ENCODE measurements around the gene TMEM269.

TMEM269 gene

GRCh38 chr1:42742617-42743316, 42.0 kb upstream of the TMEM269 start:
- Histone ChIP-seq H3K4me2 (ENCODE audit: low read length) (no peak overlapping the region), H3K4me3 (ENCODE audit: low read depth, low read length, poor library complexity, severe bottlenecking) (no peak overlapping the region), H3K4me1 (ENCODE audit: insufficient read depth, low read length, severe bottlenecking) (no peaks in the 10 kb centered on the region), H3K27me3 (ENCODE audit: insufficient read depth, low read length) (no peaks in the 10 kb centered on the region), H3K9ac (ENCODE audit: low read length) (no peak overlapping the region), H4K20me1 (ENCODE audit: insufficient read depth, low read length) (no peaks in the 10 kb centered on the region), H3K79me2 (ENCODE audit: insufficient read depth, low read length) (no peaks in the 10 kb centered on the region), H3K9me2 (ENCODE audit: low read depth, low read length) (no peaks in the 10 kb centered on the region), H3F3A (ENCODE audit: insufficient read depth, low read length) (no peaks in the 10 kb centered on the region), H2AFZ (ENCODE audit: low read length) (no peak overlapping the region), H3K27ac (ENCODE audit: low read depth, low read length, poor library complexity, severe bottlenecking) (no peak overlapping the region), H3K36me3 (ENCODE audit: insufficient read depth, low read length) (peaks cover 15% of the 10 kb centered on the region), H3K9me3 (ENCODE audit: low read length) (no peaks in the 10 kb centered on the region)
- TF ChIP-seq EZH2 (IDR thresholded peaks at IDR 0.05; ENCODE audit: borderline replicate concordance, low read length) (no peak), CTCF (IDR thresholded peaks at IDR 0.05; ENCODE audit: low read length) (no peak)

DNA sequence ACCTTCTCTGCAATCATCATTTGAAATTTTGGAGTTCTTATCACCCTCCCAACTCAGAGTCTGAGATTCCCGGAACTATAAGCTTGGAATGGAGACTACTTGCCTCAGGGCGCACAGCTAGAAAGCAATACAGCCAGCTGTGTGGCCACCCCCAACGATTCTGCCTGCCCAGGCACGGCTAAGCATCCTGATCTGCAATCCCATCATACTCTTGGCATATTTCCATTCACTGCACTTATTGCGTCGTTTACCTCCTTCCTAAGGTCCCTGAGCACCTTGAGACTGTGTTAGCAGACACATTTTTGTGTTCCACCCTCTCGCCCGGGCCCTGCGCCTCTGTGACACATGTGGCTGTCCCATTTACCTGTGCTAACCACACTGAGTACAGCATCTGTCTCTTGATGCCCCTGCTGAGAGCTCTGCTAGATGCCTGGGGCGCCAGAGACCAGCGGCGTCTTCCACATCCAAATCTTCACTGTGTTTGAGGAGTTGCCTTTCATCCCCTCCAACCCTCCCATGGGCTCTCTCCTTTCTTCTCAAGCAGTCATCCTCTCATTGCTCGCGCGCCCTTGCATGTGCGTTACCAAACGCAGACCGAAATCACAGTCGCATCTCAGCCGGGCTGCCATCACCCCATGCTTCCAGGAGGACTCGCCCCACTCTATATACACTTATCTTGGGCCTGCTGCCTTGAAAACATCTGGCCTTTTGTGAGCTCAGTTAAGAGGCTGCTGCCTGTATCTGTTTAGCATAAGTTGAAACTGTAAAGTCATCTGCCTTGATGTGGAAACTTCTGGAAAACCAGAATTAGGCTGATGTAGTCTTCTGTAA, 41.3 kb upstream of the TMEM269 start:
- no peak for TF ChIP-seq EZH2 (IDR thresholded peaks at IDR 0.05; ENCODE audit: borderline replicate concordance, low read length)
- no peak for TF ChIP-seq CTCF (IDR thresholded peaks at IDR 0.05; ENCODE audit: low read length)
- Histone ChIP-seq H4K20me1 (ENCODE audit: insufficient read depth, low read length) (no peaks in the 10 kb centered on the region), H3K79me2 (ENCODE audit: insufficient read depth, low read length) (no peaks in the 10 kb centered on the region), H3K27me3 (ENCODE audit: insufficient read depth, low read length) (no peaks in the 10 kb centered on the region), H2AFZ (ENCODE audit: low read length) (no peak overlapping the region), H3K27ac (ENCODE audit: low read depth, low read length, poor library complexity, severe bottlenecking) (no peak overlapping the region), H3K9ac (ENCODE audit: low read length) (no peak overlapping the region), H3K9me3 (ENCODE audit: low read length) (no peaks in the 10 kb centered on the region), H3K4me2 (ENCODE audit: low read length) (no peak overlapping the region), H3K4me3 (ENCODE audit: low read depth, low read length, poor library complexity, severe bottlenecking) (no peak overlapping the region), H3K4me1 (ENCODE audit: insufficient read depth, low read length, severe bottlenecking) (no peaks in the 10 kb centered on the region), H3K9me2 (ENCODE audit: low read depth, low read length) (no peaks in the 10 kb centered on the region), H3F3A (ENCODE audit: insufficient read depth, low read length) (no peaks in the 10 kb centered on the region), H3K36me3 (ENCODE audit: insufficient read depth, low read length) (peaks cover 15% of the 10 kb centered on the region)

GRCh38 chr1:42744148-42744413, 40.7 kb upstream of the TMEM269 start:
- Histone ChIP-seq H3K27ac (ENCODE audit: low read depth, low read length, poor library complexity, severe bottlenecking) (no peak overlapping the region), H2AFZ (ENCODE audit: low read length) (no peak overlapping the region), H3K4me3 (ENCODE audit: low read depth, low read length, poor library complexity, severe bottlenecking) (no peak overlapping the region), H3F3A (ENCODE audit: insufficient read depth, low read length) (no peaks in the 10 kb centered on the region), H3K36me3 (ENCODE audit: insufficient read depth, low read length) (peaks cover 15% of the 10 kb centered on the region), H3K79me2 (ENCODE audit: insufficient read depth, low read length) (no peaks in the 10 kb centered on the region), H3K9ac (ENCODE audit: low read length) (no peak overlapping the region), H4K20me1 (ENCODE audit: insufficient read depth, low read length) (no peaks in the 10 kb centered on the region), H3K9me2 (ENCODE audit: low read depth, low read length) (no peaks in the 10 kb centered on the region), H3K4me1 (ENCODE audit: insufficient read depth, low read length, severe bottlenecking) (no peaks in the 10 kb centered on the region), H3K4me2 (ENCODE audit: low read length) (no peak overlapping the region), H3K27me3 (ENCODE audit: insufficient read depth, low read length) (no peaks in the 10 kb centered on the region), H3K9me3 (ENCODE audit: low read length) (no peaks in the 10 kb centered on the region)
- TF ChIP-seq CTCF (IDR thresholded peaks at IDR 0.05; ENCODE audit: low read length): no peak
- TF ChIP-seq EZH2 (IDR thresholded peaks at IDR 0.05; ENCODE audit: borderline replicate concordance, low read length): no peak
